NB4 (cell line): ENCODE measurements around the gene SLC46A3.

Source experiments
- CTCF ChIP-seq: IDR thresholded peaks from one replicate; pipeline ENCODE4 v1.5.1; 2012; ENCODE audit warnings: low read depth, low read length
- POLR2A ChIP-seq: IDR thresholded peaks from 2 replicates; pipeline ENCODE4 v1.6.1; 2011; ENCODE audit warnings: mild to moderate bottlenecking; ENCODE audit not compliant: insufficient read length; ENCODE audit errors: extremely low read depth

- TF ChIP-seq CTCF (no peak), POLR2A (no peak)
Measured at GRCh38 chr13:28739376-28739775, 20.6 kb upstream of the SLC46A3 start.
